Prostate gland (tissue), 2 donors: Measurements from ENCODE around the gene SSTR3. TPM values are rescaled to one million over a fixed set of nuclear protein-coding genes. Genes with fewer than 3 reads are reported as not detected.

Experiments used
- DNase-seq: peaks from one replicate; pipeline ENCODE4 v3.0.0-alpha.2; 2019; ENCODE audit warnings: low spot score
- H3K27ac ChIP-seq, 2 donors: fragments of 200-600 bp; sonication (generic); 2 replicates each; pipeline ENCODE4 v1.5.1; 2017 to 2019
- H3K27me3 ChIP-seq: fragments of 200-600 bp; sonication (generic); replicated peaks from 2 replicates; pipeline ENCODE4 v1.5.1; 2019; ENCODE audit not compliant: insufficient read depth
- H3K36me3 ChIP-seq, 2 donors: fragments of 200-600 bp; sonication (generic); 1 replicate in 1 of 2; 2 replicates in 1 of 2; pipeline versions ENCODE4 v1.5.1 to v1.8.1; 2017 to 2019
- H3K4me1 ChIP-seq: fragments of 200-600 bp; sonication (generic); replicated peaks from 2 replicates; pipeline ENCODE4 v1.5.1; 2019
- H3K4me3 ChIP-seq, 2 donors: fragments of 200-600 bp; sonication (generic); 2 replicates each; pipeline ENCODE4 v1.5.1; 2017 to 2019
- H3K9me3 ChIP-seq: fragments of 200-600 bp; sonication (generic); 2 replicates; pipeline ENCODE4 v1.5.1; 2017
- POLR2A ChIP-seq: fragments of 450-650 bp; IDR thresholded peaks from one replicate; pipeline ENCODE4 v1.6.1; 2016; ENCODE audit warnings: antibody characterized with exemption, mild to moderate bottlenecking
- POLR2AphosphoS5 ChIP-seq: sonication (generic); formaldehyde crosslinking; IDR thresholded peaks from one replicate; pipeline ENCODE4 v1.6.1; 2017; ENCODE audit warnings: antibody characterized with exemption
- WGBS: methylation state at CpG from one replicate; pipeline ENCODE4 v1.1.5; 2018; 5-methylcytosine and 5-hydroxymethylcytosine counted together
- intact Hi-C: fragments of 100-400 bp; cut with DNase I; formaldehyde crosslinking; loops from one replicate; pipeline ENCODE4 v1.14.2; 2022
- total RNA-seq, 2 donors: library from RNA; depleted of rRNA; stranded (reverse); fragments of >200 nt; gene quantifications; one replicate each; pipeline ENCODE4 v1.1.0, GENCODE V29; 2016
- TF ChIP-seq, protein P1 (sequence below), 4 experiments: fragments of 200-600 bp in 2 of 4; fragments of 450-650 bp in 2 of 4; sonication (generic) in 2 of 4; IDR thresholded peaks; 1 replicate in 3 of 4; 2 replicates in 1 of 4; pipeline ENCODE4 v1.5.1; 2016 to 2019; ENCODE audit warnings: antibody characterized with exemption in 4 of 4, mild to moderate bottlenecking in 2 of 4, moderate library complexity in 2 of 4

SSTR3 gene
- total RNA-seq, 2 donors from 2014 or later: 46.4 TPM; not detected in 1

DNA sequence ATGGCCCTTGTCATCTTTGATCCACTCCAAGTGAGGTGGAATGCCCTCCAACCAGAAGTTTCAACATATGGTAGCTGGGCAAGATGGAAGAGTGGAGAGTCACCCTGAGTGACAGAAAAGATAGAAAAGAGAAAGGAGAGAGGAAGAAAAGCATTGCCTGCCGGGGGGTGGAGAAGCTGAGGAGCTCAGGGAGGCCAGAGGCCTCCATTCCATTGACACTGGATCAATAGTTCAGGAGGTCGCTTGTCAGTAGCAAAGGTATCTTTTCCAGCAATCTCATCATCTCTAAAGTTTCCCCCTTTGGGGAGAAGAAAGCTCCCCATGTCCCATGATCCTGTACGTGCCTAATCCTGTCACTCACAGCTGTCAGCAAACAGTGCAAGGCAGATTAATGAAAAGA lies 17.5 kb downstream of the SSTR3 start:
- peaks cover 24% of the 10 kb centered on the region for H3K4me1 ChIP-seq
- no peak overlapping the region for H3K4me3 ChIP-seq
- intact Hi-C loops: loop anchor here (10.0 kb wide), 1 partner anchor 410 kb away; no protein-coding TSS in a partner anchor
- H3K36me3 ChIP-seq: no peaks in the 10 kb centered on the region
- no peak for DNase-seq
- no peaks in the 10 kb centered on the region for H3K27me3 ChIP-seq
- 96% methylated on average over 3 of the region's 3 CpGs for WGBS
- no peaks in the 10 kb centered on the region for H3K9me3 ChIP-seq
- H3K27ac ChIP-seq: no peak overlapping the region
- TF ChIP-seq POLR2AphosphoS5 (no peak), POLR2A (no peak)
- TF ChIP-seq, protein P1, sequence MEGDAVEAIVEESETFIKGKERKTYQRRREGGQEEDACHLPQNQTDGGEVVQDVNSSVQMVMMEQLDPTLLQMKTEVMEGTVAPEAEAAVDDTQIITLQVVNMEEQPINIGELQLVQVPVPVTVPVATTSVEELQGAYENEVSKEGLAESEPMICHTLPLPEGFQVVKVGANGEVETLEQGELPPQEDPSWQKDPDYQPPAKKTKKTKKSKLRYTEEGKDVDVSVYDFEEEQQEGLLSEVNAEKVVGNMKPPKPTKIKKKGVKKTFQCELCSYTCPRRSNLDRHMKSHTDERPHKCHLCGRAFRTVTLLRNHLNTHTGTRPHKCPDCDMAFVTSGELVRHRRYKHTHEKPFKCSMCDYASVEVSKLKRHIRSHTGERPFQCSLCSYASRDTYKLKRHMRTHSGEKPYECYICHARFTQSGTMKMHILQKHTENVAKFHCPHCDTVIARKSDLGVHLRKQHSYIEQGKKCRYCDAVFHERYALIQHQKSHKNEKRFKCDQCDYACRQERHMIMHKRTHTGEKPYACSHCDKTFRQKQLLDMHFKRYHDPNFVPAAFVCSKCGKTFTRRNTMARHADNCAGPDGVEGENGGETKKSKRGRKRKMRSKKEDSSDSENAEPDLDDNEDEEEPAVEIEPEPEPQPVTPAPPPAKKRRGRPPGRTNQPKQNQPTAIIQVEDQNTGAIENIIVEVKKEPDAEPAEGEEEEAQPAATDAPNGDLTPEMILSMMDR (IDR thresholded peaks at IDR 0.05): no peak

DNA sequence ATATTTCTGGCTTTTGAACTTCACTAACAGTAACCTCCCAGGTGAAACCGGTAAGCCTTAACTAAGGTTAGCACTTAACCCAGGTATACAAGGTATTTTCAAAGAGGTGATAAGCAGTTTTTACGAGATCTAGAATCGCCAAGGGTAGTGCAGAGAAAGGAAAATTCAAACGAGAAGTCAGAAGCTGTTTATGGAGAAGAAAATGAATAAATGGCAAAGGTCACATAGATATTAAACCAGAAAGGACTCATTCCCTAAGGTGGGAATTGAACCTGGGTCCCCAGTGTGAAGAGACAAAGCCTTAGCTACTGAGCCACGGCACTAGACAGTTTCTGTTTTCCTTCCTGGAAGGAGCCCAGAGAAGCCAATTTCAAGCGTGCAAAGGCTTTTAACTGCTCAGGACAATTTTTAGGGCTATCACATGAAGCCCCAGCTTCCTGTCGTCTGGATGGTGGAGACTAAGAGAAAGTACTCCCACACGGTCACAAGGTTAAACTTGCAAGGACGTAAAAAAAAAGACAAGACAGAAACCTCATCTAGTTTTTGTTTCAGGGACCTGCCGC lies 18.6 kb downstream of the SSTR3 start:
- Histone ChIP-seq H3K9me3 (no peaks in the 10 kb centered on the region), H3K27ac (peak overlapping the region in 1 of 2 donors; percentile 24), H3K4me3 (no peak overlapping the region), H3K4me1 (peaks cover 32% of the 10 kb centered on the region), H3K36me3 (no peaks in the 10 kb centered on the region), H3K27me3 (no peaks in the 10 kb centered on the region)
- TF ChIP-seq POLR2AphosphoS5: no peak
- TF ChIP-seq, protein P1 (IDR thresholded peaks at IDR 0.05): no peak
- DNase-seq: no peak
- intact Hi-C loops: loop anchor here (10.0 kb wide), 1 partner anchor 409 kb away; no protein-coding TSS in a partner anchor
- 50% methylated on average over 10 of the region's 10 CpGs for WGBS

DNA sequence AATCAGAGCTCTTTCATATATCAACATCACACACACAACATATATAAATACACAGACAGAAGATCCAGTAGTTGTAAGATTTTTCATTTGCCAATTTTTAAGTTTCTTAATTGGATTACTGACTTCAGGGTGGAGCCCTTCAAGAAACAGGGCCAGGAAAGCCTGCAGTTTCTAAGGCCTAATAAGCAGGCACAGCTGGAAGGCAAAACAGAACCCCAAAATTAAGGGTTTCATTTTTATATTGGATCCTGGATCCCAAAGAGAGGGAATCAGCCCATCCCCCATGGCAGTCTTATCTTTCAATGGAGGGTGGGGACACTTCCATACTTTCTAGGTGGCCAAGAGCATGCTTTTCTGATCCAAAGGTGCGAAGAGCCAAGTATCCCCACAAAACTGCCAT lies 19.5 kb downstream of the SSTR3 start:
- H3K27ac ChIP-seq: no peak overlapping the region
- no peaks in the 10 kb centered on the region for H3K9me3 ChIP-seq
- H3K27me3 ChIP-seq: no peaks in the 10 kb centered on the region
- intact Hi-C loops: loop anchor here (10.0 kb wide), 1 partner anchor 408 kb away; no protein-coding TSS in a partner anchor
- no peaks in the 10 kb centered on the region for H3K36me3 ChIP-seq
- no peak for DNase-seq
- 100% methylated on average over 1 of the region's 1 CpG for WGBS
- H3K4me1 ChIP-seq: peaks cover 26% of the 10 kb centered on the region
- H3K4me3 ChIP-seq: no peak overlapping the region
- TF ChIP-seq POLR2AphosphoS5: no peak

DNA sequence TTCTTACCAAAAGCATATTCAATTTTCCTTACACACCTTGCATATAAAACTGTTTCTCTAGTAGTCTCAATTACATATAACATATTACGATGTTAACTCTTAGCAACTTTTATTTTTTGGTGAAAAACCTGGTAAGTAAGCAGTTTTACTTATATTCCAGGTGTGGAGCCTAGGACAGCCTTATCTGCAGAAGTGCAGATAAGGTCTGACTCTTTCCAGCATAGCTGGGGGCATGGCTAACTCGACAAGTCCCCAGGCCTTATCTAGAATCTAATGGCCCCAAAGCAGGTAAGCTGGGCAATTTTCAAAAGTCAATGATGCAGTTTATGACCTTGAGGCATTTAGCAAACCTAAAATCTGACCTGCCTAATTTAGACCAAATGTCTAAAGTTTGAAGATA lies 20.1 kb downstream of the SSTR3 start:
- intact Hi-C loops: loop anchor here (10.0 kb wide), 1 partner anchor 407 kb away; no protein-coding TSS in a partner anchor
- no peak overlapping the region for H3K4me3 ChIP-seq
- 58% methylated on average over 2 of the region's 2 CpGs for WGBS
- peaks cover 22% of the 10 kb centered on the region for H3K4me1 ChIP-seq
- no peak for DNase-seq
- no peaks in the 10 kb centered on the region for H3K27me3 ChIP-seq
- no peak overlapping the region for H3K27ac ChIP-seq
- H3K9me3 ChIP-seq: no peaks in the 10 kb centered on the region
- TF ChIP-seq POLR2AphosphoS5: no peak
- TF ChIP-seq, protein P1 (IDR thresholded peaks at IDR 0.05): no peak
- no peak for TF ChIP-seq POLR2A
- H3K36me3 ChIP-seq: no peaks in the 10 kb centered on the region

DNA sequence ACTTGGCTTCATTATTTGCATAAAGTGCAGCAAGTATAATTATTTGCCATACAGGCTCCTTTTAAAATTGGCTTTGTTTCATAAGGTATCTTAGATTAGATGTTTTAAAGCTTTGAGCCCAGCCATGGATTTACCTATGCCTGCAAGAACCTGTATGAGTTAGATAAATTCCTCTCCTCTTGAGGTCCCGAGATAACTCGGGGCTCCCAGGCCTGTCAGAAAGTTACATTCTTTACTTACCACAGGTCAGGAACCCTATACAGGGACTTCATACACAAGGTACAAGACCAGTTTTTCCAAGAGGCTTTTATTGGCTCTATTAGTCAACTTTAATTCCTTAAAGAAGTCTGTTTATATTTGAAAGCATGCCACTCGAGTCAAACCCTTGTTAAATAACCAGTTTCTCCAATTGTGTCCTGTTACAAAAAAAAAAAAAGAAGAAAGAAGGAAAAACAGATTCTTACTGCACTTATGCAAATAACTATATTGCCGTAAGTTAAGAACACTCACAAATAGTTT lies 22.0 kb downstream of the SSTR3 start:
- no peaks in the 10 kb centered on the region for H3K36me3 ChIP-seq
- no peaks in the 10 kb centered on the region for H3K9me3 ChIP-seq
- TF ChIP-seq POLR2AphosphoS5 (peak; percentile 27), POLR2A (no peak)
- peaks cover 14% of the 10 kb centered on the region for H3K4me1 ChIP-seq
- intact Hi-C loops: loop anchor here (10.0 kb wide), 1 partner anchor 406 kb away; no protein-coding TSS in a partner anchor
- WGBS: 35% methylated on average over 4 of the region's 4 CpGs
- H3K27me3 ChIP-seq: no peaks in the 10 kb centered on the region
- H3K4me3 ChIP-seq: no peak overlapping the region
- no peak for DNase-seq
- H3K27ac ChIP-seq: no peak overlapping the region

DNA sequence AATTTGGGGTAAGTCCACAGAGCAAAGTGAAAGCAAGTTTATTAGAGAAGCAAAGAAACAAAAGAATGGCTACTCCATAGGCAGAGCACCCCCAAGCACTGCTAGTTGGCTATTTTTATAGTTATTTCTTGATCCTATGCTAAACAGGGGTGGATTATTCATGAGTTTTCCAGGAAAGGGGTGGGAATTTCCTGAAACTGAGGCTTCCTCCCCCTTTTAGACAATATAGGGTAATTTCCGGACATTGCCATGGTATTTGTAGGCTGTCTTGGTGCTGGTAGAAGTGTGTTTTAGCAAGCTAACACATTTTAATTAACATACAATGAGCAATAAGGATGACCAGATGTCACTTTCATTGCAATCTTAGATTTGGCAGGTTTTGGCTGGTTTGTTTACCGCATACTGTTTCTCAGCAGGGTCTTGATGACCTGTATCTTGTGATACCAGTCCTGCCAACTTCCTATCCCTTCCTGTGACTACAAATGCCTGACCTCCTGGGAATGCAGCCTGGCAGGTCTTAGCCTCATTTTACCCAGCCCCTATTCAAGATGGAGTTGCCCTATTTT lies 23.3 kb downstream of the SSTR3 start:
- intact Hi-C loops: no loop called here
- WGBS: 62% methylated on average over 2 of the region's 2 CpGs
- H3K27ac ChIP-seq: peak overlapping the region; percentile 72 to 83
- no peaks in the 10 kb centered on the region for H3K9me3 ChIP-seq
- H3K27me3 ChIP-seq: no peaks in the 10 kb centered on the region
- H3K4me1 ChIP-seq: peaks cover 14% of the 10 kb centered on the region
- H3K4me3 ChIP-seq: no peak overlapping the region
- DNase-seq: no peak
- no peaks in the 10 kb centered on the region for H3K36me3 ChIP-seq
- TF ChIP-seq, protein P1 (IDR thresholded peaks at IDR 0.05): no peak
- TF ChIP-seq POLR2AphosphoS5 (peak; percentile 3), POLR2A (no peak)
